ENCODE data around the gene PLEKHA7.

- TF ChIP-seq EZH2 (IDR thresholded peaks at IDR 0.05; ENCODE audit: low read length, unreplicated experiment), result no peak
- no peak for TF ChIP-seq CTCF (conservative IDR thresholded peaks at IDR 0.05; ENCODE audit: low read depth, low read length)
- no peak for TF ChIP-seq EZH2phosphoT487 (IDR thresholded peaks at IDR 0.05; ENCODE audit: borderline replicate concordance, low read length)
These were observed 202.8 kb downstream of the PLEKHA7 start for GRCh38 chr11:16811136-16812020.

Measured in PC-3 (cell line).